GM12892 (cell line): ENCODE measurements around the gene CFAP157.

Source experiments
- POLR2A ChIP-seq: IDR thresholded peaks from 2 replicates; pipeline ENCODE4 v1.6.1; 2011; ENCODE audit warnings: low read depth, low read length, control low read depth
- POLR2AphosphoS5 ChIP-seq: IDR thresholded peaks from 2 replicates; pipeline ENCODE4 v1.6.1; 2011; ENCODE audit warnings: low read depth, low read length, control low read depth
- TAF1 ChIP-seq: IDR thresholded peaks from 2 replicates; pipeline ENCODE4 v1.6.1; 2011; ENCODE audit warnings: low read depth, mild to moderate bottlenecking, control low read depth, low read length, borderline replicate concordance

GRCh38 chr9:127692071-127692470 is 14.7 kb upstream of the CFAP157 start:
- TF ChIP-seq POLR2A (no peak), POLR2AphosphoS5 (no peak), TAF1 (no peak)
